Measurements from ENCODE around the gene SSU72.
"Not testable (repeated sequence)": the region's sequence is repeated elsewhere in the genome, so short reads cannot be mapped to it uniquely, and the experiment has no call there.

Gene SSU72

DNA sequence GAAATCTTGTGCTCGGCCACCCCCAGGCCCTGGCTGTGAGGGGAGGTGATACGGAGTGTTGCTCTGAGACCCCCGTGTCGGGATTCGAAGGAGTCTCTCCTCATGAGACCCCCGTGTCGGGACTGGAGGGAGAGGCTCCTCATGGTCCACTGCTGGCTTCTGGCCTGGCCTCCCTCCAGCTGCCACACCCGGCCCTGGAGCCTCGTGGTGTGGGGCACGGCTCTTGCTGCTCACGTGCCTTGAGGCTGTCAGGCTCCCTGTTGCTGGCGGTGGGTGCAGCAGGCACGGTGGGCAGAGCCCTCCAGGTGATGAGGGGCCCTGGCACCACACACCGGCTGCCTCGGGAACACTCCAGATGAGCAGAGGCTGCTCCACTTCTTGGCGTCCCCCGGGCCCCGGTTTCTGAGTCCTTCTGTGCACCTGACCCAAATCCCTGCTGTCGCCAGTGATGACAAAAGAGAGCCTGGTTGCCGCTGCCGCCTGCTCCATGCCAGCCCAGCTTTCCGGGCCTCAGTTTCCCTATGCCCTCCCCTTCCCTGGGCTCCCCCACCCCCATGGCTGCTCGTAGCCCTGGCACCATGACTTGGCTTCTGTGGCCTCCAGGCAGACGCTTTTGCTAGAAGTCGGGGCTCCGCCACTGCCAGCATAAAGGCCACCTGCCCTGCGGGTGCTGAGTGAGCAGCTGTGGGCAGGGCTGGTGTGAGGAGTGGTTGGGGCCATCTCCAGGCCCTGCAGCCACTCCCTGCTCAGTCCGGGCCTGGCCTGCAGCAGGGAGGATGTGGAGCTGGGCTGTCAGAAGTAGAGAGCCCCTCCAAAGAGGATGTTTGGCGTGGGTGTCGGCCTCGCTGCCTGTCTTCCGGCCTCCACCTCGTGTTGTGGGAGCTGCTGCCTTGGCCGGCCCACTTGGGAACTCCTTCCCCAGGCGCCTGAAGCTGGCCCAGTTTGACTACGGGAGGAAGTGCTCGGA lies 46.1 kb downstream of the SSU72 start:
- no peak for DNase-seq (ENCODE audit: low read depth, low spot score)

DNA sequence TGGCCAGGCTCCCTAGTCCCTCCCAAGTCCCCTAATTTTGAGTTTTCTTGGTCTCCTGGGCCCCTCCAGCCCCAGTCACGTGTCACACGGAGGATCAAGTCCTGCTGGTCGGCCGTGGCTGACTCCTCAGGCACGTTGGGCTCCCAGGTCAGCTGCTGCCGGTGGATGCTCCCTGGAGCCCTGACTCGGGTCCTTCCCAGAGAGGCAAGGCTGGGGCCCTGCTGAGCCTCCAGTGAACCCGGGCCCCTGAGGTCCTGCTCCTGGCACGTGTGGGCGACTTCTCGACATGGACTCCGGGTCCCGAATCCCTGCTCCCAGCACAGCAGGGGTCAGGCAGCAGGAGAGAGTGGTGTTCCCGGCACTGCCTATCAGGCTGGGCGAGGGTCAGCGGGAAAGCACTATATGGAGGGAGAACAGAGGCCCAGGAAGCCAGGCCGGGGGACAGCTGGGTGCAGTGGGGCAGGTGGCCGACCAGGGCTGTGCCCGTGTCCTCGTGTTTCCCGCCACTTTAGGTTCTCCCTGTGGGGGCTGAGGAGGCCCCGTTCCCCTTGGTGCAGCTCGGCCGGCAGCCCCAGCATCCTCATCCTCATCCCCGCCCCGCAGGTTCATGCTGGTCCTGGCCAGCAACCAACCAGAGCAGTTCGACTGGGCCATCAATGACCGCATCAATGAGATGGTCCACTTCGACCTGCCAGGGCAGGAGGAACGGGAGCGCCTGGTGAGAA lies 47.4 kb downstream of the SSU72 start:
- DNase-seq (ENCODE audit: low read depth, low spot score) = no peak

DNA sequence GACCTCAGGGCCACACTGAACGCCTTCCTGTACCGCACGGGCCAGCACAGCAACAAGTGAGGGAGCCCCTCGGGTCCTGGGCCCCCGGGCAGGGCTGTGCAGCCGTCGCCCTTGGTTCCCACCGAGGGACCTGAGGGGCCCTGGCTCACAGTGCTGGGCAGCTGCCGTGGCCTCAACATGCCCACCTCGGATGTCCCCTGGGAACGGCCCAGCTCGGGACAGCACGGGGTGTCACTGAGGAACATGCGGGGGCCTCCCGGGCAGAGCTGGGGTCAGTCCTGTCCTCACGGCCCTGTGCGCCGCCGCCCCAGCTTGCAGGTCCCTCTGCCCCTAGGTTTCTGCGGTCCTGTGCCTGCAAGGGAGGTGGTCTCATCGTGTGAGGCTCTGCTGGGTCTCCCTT lies 48.2 kb downstream of the SSU72 start:
- DNase-seq (ENCODE audit: low read depth, low spot score) = not testable (repeated sequence)

DNA sequence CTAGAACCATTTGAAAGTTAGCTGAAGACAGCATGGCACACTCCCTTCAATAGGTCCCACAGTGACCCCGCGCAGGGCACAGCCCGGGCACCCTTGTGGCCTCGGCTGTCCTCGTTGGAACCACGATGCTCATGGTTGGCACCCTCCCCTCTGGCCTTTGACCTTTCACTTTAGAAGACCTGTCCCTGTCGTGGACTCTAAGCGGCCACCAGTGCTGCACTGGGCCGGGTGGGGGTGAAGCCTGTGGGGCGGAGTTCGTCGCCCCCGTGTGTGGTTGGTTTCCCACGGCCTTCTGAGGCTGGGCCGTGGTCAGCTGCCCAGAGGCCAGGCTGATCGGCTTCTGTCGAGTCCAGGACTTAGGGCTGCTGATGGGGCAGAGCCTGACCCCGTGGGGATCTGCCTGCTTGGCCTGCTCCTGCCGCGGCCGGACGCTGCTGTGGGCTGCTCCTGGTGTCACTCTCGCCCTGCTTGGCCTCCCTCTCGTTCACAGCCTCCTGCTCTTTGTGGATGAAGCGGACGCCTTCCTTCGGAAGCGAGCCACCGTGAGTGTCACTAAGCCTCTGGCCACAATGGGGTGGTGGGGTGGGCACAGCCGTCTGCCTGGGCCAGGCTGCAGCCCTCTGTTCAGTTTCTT lies 49.8 kb downstream of the SSU72 start:
- not testable (repeated sequence) for DNase-seq (ENCODE audit: low read depth, low spot score)

DNA sequence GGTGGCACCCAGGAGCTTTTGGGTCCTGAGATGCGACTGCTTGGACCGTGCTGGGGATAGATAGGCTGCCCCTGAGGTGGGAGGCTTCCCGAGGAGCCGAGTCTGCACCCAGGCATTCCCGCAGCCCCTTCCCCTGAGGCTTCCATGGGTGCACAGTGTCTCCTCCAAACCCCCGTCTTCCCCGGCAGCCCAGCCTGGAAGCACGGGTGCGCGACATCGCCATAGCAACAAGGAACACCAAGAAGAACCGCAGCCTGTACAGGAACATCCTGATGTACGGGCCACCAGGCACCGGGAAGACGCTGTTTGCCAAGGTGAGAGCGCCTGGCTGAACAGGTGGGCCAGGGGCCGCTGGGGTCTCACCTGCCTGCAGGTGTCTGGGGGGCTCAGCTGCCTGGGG lies 51.0 kb downstream of the SSU72 start:
- not testable (repeated sequence) for DNase-seq (ENCODE audit: low read depth, low spot score)

DNA sequence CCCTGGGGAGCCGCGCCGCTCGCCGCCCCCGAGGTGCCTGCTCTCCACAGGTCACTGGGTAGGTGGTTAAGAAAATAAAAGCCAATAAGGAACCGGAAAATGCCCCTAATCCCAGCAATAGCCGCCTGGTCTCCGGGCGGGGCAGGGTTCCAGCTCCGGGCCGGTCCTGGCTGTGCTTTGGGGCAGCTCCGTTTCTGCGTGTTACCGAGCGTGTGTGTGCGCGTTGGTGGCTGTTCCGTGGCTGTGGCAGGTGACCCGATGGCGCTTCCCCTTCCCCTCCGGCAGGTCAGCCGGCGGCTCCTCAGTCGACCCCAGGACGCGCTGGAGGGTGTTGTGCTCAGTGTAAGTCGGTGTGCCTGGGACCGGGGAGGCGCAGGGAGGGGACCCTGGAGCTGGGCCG lies 51.4 kb downstream of the SSU72 start:
- DNase-seq (ENCODE audit: low read depth, low spot score) = not testable (repeated sequence)

DNA sequence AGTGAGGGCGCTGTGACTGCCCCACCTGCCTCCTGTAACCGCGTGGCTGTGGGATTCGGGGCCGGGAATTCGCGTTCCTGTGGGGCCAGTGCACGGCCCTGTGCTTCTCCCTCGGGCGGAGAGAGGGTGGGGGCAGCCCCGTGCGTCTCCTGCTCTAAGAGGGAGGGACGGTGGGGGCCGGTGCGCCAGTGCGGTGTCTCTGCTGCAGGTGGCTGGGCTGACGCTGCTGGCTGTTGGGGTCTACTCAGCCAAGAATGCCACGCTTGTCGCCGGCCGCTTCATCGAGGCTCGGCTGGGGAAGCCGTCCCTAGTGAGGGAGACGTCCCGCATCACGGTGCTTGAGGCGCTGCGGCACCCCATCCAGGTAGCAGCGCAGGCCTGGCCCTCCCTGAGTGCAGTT lies 52.1 kb downstream of the SSU72 start:
- not testable (repeated sequence) for DNase-seq (ENCODE audit: low read depth, low spot score)

GRCh38 chr1:1521331-1521730 lies 53.3 kb downstream of the SSU72 start:
- DNase-seq (ENCODE audit: low read depth, low spot score) = no peak

GRCh38 chr1:1519805-1520505 lies 54.7 kb downstream of the SSU72 start:
- not testable (repeated sequence) for DNase-seq (ENCODE audit: low read depth, low spot score)

DNA sequence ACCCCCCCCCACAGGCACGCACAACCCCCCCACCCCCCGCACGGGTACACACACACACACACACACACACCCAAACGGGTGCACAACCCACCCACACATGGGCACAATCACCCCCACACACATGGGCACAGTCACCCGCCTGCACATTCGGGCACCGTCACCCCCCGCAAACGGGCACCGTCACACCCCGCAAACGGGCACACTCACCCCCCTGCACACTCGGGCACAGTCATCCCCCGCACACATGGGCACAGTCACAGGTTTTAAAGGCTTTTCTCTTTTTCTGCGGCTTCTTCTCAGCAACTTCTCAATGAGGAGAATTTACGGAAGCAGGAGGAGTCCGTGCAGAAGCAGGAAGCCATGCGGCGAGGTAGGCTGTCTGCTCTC lies 56.0 kb downstream of the SSU72 start:
- DNase-seq (ENCODE audit: low read depth, low spot score) = not testable (repeated sequence)

GRCh38 chr1:1517973-1518620 lies 56.6 kb downstream of the SSU72 start:
- DNase-seq (ENCODE audit: low read depth, low spot score) = no peak

DNA sequence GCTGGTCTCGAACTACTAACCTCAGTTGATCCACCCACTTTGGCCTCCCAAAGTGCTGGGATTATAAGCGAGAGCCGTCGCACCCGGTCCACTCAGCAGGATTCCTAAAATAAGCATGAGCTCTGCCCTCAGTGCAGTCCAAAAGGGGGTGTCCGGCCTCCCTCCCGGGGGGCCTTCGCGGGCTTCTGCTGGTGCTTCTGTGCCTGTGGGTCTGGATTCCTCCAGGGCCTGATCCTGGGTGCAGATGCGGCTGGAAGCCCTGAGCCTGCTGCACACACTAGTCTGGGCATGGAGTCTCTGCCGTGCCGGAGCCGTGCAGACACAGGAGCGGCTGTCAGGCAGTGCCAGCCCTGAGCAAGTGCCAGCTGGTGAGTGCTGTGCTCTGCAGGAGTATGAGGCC lies 57.7 kb downstream of the SSU72 start:
- not testable (repeated sequence) for DNase-seq (ENCODE audit: low read depth, low spot score)

DNA sequence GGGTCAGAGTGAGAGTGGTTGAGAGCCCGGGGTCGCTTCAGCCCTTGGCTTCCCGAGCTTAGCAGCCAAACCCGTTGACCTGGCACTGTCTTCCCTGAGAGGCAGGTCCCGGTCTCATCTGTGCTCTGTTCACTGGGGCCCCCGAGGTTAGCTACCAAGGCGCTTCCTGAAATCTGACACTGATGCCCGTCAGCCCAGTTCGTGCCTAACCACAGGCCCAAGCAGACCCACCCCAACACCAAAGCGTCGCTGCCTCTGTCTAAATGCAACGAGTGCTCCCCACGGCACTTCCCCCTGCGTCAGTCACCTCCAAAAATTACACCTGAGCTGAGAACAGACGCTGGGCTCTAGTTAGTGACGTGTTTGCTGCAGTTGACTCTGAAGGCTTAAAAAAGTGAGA lies 60.3 kb downstream of the SSU72 start:
- not testable (repeated sequence) for DNase-seq (ENCODE audit: low read depth, low spot score)

DNA sequence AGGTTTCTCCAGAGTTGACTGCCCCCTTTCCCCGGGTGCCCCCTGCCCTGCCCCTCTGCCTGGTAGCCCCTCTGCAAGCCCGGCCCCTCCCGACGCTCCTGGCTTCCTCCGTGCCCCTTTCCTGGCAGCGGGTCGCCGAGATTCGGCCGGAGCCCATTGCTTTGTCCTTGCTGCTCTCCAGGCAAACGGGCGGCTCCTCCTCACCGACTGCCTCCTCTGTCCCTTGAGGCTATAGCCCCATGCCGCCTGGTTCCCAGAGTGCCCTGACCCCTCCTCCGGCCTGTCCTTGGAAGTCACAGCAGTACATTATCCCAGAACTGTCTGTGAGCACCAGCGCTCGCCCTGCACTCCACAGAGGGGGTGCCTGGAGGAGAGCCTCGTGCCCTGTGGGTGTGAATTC lies 61.0 kb downstream of the SSU72 start:
- DNase-seq (ENCODE audit: low read depth, low spot score) = not testable (repeated sequence)

DNA sequence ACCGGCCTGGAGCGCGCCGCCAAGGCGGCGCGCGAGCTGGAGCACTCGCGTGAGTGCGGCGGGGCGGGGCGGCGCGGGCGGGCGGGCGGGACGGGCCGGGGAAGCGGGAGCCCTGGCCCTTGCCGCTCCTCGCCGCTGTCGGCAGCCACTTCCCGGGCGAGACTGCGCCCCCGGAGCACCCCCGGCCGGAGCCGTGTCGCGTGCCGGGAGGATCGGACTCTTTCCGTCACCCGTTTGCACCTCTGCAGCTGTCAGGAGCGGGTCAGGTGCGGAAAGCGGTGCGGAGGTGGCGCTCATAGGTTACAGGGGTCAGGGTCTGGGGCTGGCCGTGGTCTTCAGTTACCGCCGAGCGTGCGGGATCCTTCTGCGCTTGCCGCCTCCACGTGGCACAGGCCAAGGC lies 62.2 kb downstream of the SSU72 start:
- not testable (repeated sequence) for DNase-seq (ENCODE audit: low read depth, low spot score)

DNA sequence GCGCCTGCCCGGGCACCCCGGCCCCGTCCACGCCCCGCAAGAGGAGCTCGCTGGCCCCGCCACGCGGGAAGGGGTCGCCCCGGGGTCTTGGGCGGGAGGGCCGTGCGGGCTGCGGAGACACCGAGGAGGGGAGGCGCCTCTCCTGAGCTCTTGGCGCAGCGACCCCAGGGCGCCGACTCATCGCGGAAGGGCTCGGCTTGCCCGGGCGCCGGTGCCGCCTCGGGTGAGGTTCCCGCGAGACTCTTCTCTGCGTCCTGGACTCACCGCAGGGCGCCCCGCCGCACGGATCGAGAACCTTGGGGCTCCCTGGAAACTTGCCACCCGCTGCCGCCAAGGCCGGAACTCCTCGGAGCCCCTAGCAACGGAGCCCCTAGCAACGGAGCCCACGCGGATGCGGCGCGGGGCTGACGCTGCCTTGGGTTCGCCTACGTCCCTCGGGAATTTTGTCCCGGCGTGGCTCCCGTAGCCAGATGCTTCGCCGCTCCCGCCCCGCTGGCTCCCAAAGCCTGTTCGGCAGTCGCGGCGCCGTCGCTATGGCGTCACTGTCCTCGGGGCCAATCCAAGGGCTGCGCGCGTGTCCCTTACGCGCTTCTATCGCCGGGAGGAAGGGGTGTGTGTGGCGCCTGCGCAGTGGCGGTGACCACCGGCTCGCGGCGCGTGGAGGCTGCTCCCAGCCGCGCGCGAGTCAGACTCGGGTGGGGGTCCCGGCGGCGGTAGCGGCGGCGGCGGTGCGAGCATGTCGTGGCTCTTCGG lies 63.0 kb downstream of the SSU72 start, which contains the start of gene ATAD3A:
ATAD3A (plus strand) TSS at position 630 of the 753 bp plus-strand sequence; CDS start at position 737, 107 bp downstream.
- DNase-seq (ENCODE audit: low read depth, low spot score) = peak; percentile 99

DNA sequence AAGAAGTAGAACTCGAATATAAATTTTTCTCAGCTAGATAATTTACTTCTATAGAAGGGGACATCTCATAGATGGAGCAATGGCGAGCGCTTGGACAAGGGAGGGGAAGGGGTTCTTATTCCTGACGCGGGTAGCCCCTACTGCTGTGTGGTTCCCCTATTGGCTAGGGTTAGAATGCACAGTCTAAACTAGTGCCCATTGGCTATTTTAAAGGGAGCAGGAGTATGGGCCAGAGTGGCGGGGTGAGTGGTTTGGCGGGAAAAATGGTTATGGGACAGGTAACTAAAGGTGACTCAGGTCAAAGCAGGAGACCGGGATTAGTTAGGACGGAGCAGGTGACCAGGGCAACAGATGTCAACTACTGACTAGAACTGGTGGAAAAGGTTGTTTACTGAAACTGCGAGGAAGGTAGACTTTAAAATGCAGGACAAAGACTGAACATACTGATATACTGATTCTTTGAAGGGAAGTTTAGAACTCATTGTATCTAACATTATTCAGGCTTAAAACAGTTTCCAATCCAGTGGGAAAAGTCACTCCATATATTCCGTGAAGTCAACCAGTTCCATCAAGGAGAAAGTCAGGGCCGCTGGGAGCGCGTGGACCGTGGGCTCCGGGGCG lies 63.6 kb downstream of the SSU72 start:
- DNase-seq (ENCODE audit: low read depth, low spot score) = peak; percentile 28

GRCh38 chr1:1509465-1509850 lies 65.2 kb downstream of the SSU72 start:
- DNase-seq (ENCODE audit: low read depth, low spot score) = not testable (repeated sequence)

DNA sequence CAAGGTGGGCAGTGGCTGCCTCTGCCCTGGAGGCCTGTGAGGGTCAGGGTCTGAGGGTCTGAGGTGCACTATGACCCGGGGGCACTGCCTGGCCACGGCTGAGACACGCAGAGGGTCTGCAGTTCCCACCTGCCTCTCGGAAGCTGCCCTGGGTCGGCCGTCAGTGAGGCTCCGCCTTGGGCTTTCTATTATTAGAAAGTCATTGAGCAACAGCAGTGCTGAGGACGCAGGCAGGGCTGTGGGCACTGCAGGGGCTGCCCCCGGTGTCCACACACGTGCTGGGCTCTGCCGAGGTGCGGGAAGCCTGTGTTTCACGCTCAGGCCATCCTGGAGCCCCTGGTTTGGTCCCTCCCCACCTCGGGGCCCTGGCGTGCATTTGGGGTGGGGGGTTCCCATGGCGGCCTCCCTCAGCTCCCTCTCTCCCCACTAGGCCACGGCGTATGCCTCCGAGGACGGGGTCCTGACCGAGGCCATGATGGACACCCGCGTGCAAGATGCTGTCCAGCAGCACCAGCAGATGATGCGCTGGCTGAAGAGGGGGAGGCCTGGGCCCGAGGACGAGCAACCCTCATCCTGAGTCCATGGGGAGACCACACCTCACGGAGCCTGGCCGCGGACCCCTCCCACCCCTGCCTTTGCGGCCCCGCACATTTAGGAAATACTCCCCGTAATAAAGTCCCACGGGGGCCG lies 65.7 kb downstream of the SSU72 start:
- DNase-seq (ENCODE audit: low read depth, low spot score) = not testable (repeated sequence)

Data from astrocyte of the hippocampus (primary cell).